ENCODE data around the gene ZNF554. TPM values are rescaled to one million over a fixed set of nuclear protein-coding genes. Genes with fewer than 3 reads are reported as not detected.

The ZNF554 gene
- total and polyA plus RNA-seq, 2 experiments from 2014 or later = 2.0 to 7.5 TPM

GRCh38 chr19:2810141-2811091, 9.3 kb upstream of the ZNF554 start:
- Histone ChIP-seq H3K4me3 (no peak overlapping the region), H3K27ac (ENCODE audit: low read depth) (no peak overlapping the region), H4K20me1 (replicated peaks; ENCODE audit: insufficient read depth) (no peaks in the 10 kb centered on the region), H3K27me3 (ENCODE audit: insufficient read depth) (no peaks in the 10 kb centered on the region), H3K4me1 (ENCODE audit: insufficient read depth) (no peaks in the 10 kb centered on the region), H3K9me2 (ENCODE audit: insufficient read depth) (no peaks in the 10 kb centered on the region), H3K36me3 (ENCODE audit: insufficient read depth) (no peaks in the 10 kb centered on the region; the same call in 1 of the 2 replicates), H3K4me2 (no peak overlapping the region), H3K79me2 (replicated peaks; ENCODE audit: insufficient read depth) (no peaks in the 10 kb centered on the region), H2AFZ (no peak overlapping the region), H3F3A (replicated peaks; ENCODE audit: low read depth) (no peaks in the 10 kb centered on the region)
- H3K9me3 Mint-ChIP-seq = no peaks in the 10 kb centered on the region; the same call in 2 of the 3 replicates
- H3K4me1 Mint-ChIP-seq = no peaks in the 10 kb centered on the region
- TF ChIP-seq EZH2phosphoT487 (IDR thresholded peaks at IDR 0.05; ENCODE audit: unreplicated experiment) (no peak), ZNF462 (CRISPR knock-in tag; IDR thresholded peaks at IDR 0.05) (no peak), CTCF (conservative IDR thresholded peaks at IDR 0.05; ENCODE audit: low read depth in 2 of 2) (no peak), STAT1 (IDR thresholded peaks at IDR 0.05; ENCODE audit: unreplicated experiment) (no peak), EZH2 (IDR thresholded peaks at IDR 0.05; ENCODE audit: low read depth, unreplicated experiment) (no peak), ZNF331 (CRISPR knock-in tag; IDR thresholded peaks at IDR 0.05; ENCODE audit: low read depth) (no peak), POLR2AphosphoS5 (IDR thresholded peaks at IDR 0.05; ENCODE audit: low read depth) (no peak)
- no peak overlapping the region for H3K4me3 Mint-ChIP-seq
- DNase-seq (ENCODE audit: low spot score) (no peak), ATAC-seq (no peak)
- no peak overlapping the region for H3K27ac Mint-ChIP-seq
- H3K27me3 Mint-ChIP-seq (ENCODE audit: insufficient read depth, low read depth, poor library complexity) = peaks cover 7% of the 10 kb centered on the region
- H3K36me3 Mint-ChIP-seq (ENCODE audit: low read depth) = peaks cover 27% of the 10 kb centered on the region

All from GM23338 (cell line).